C4-2B (cell line): ENCODE results near the gene SIN3B.

Experiments
- CTCF ChIP-seq: fragments of 450-650 bp; conservative IDR thresholded peaks from 2 replicates; pipeline ENCODE4 v1.5.1; 2017; ENCODE audit warnings: mild to moderate bottlenecking
- ZFX ChIP-seq: fragments of 450-650 bp; IDR thresholded peaks from 2 replicates; pipeline ENCODE4 v1.6.1; 2017

GRCh38 chr19:16908759-16909158 is 79.6 kb downstream of the SIN3B start:
- TF ChIP-seq CTCF (no peak), ZFX (no peak)
